ENCODE results near the gene TTBK1.

DNA sequence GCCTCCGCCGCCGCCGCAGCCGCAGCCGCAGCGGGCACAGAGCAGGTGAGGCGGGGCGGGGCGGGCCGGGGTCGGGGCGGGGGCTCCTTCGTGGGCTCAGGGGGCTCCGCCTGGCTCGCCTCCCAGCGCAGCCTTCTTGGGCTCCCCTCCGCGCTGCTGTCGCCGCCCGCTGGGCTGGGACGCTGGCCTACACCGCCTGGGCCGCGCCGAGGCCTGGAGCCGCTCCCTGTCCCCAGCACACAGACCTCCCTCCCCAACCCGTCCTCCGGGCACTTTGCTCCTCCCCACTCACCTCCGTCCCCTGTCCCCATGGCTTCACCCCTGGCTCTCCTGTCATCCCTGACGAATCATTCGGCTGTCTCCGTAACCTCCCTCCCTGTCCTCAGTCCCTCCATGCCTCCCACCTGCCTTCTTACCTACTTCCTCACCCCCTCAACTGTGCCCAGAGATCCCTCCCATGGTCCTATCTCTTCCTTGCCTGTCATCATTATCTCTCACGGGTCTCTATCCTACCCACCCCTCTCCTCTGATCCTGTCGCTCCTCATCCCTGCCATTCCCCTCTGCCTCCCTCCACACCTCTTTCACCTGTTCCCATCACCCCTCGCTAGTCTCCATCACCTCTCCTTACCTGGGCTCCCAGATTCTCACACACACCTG is 512 bp downstream of the TTBK1 start:
- TF ChIP-seq RFX5 (IDR thresholded peaks at IDR 0.05): no peak
- TF ChIP-seq CEBPB (IDR thresholded peaks at IDR 0.05): no peak
- no peak for TF ChIP-seq TP53 (CRISPR knock-in tag; IDR thresholded peaks at IDR 0.05)

Data from A549 (cell line).